HCT116 (cell line): ENCODE data around the gene ZNF396.

Experiments
- EZH2 ChIP-seq: fragments of 200-600 bp; sonication (generic); IDR thresholded peaks from 2 replicates; pipeline ENCODE4 v1.6.1; 2017; ENCODE audit warnings: antibody characterized with exemption, mixed run types
- POLR2A ChIP-seq: IDR thresholded peaks from 2 replicates; pipeline ENCODE4 v1.7.0; 2011; ENCODE audit warnings: borderline replicate concordance; ENCODE audit not compliant: insufficient read depth, insufficient read length; ENCODE audit errors: extremely low read depth
- SIN3A ChIP-seq: IDR thresholded peaks from 2 replicates; pipeline ENCODE4 v1.6.1; 2012; ENCODE audit warnings: low read depth

- no peak for TF ChIP-seq EZH2
- TF ChIP-seq SIN3A, result no peak
- TF ChIP-seq POLR2A, result no peak
Observed at GRCh38 chr18:35376742-35377695, at the start of gene ZNF396.
